Liver (tissue), 9 donors: Measurements from ENCODE around the gene ABCG5. TPM values are rescaled to one million over a fixed set of nuclear protein-coding genes. Genes with fewer than 3 reads are reported as not detected.

Experiments
- DNase-seq: peaks from one replicate; pipeline ENCODE4 v3.0.0-alpha.2; 2017; ENCODE audit warnings: low spot score
- H3K27ac ChIP-seq, 2 donors: one replicate each; pipeline ENCODE4 v1.7.0; 2013; ENCODE audit warnings: inconsistent platforms in 2 of 2, low read length in 2 of 2, control low read depth in 1 of 2, low read depth in 1 of 2, mild to moderate bottlenecking in 1 of 2
- H3K27me3 ChIP-seq, 4 donors: one replicate each; pipeline versions ENCODE4 v1.6.1 to v1.7.0; 2013; ENCODE audit warnings: low read length in 3 of 4, inconsistent platforms in 1 of 4, mild to moderate bottlenecking in 1 of 4, moderate library complexity in 1 of 4; ENCODE audit not compliant: control insufficient read depth in 4 of 4, insufficient read depth in 4 of 4
- H3K36me3 ChIP-seq, 4 donors: one replicate each; pipeline versions ENCODE4 v1.6.1 to v1.7.0; 2013; ENCODE audit warnings: low read length in 3 of 4, mild to moderate bottlenecking in 3 of 4, low read depth in 1 of 4, moderate library complexity in 1 of 4; ENCODE audit not compliant: control insufficient read depth in 4 of 4, insufficient read depth in 3 of 4
- H3K4me1 ChIP-seq, 4 donors: one replicate each; pipeline versions ENCODE4 v1.6.1 to v1.7.0; 2013; ENCODE audit warnings: low read length in 3 of 4, mild to moderate bottlenecking in 3 of 4, moderate library complexity in 1 of 4; ENCODE audit not compliant: control insufficient read depth in 4 of 4, insufficient read depth in 4 of 4
- H3K4me3 ChIP-seq, 3 donors: one replicate each; pipeline versions ENCODE4 v1.6.1 to v1.7.0; 2013; ENCODE audit warnings: low read length in 3 of 3, control low read depth in 1 of 3, low read depth in 1 of 3, mild to moderate bottlenecking in 1 of 3
- H3K9ac ChIP-seq, 2 donors: one replicate each; pipeline ENCODE4 v1.7.0; 2013; ENCODE audit warnings: low read length in 2 of 2, mild to moderate bottlenecking in 2 of 2, moderate library complexity in 2 of 2, control low read depth in 1 of 2, low read depth in 1 of 2
- H3K9me3 ChIP-seq, 4 donors: one replicate each; pipeline versions ENCODE4 v1.6.1 to v1.7.0; 2013; ENCODE audit warnings: low read length in 3 of 4; ENCODE audit not compliant: control insufficient read depth in 4 of 4
- ATF3 ChIP-seq: IDR thresholded peaks from 2 replicates; pipeline ENCODE4 v1.6.1; 2016; ENCODE audit warnings: antibody characterized with exemption
- CTCF ChIP-seq: fragments of 150-350 bp; IDR thresholded peaks from 2 replicates; pipeline ENCODE4 v1.5.1; 2017; ENCODE audit warnings: improper control_type of control experiment, low read depth, low read length; ENCODE audit not compliant: missing input control
- EGR1 ChIP-seq, 2 donors: IDR thresholded peaks; 2 replicates each; pipeline ENCODE4 v1.6.1; 2016 to 2018; ENCODE audit warnings: antibody characterized with exemption in 2 of 2, low read depth in 2 of 2
- FOXA1 ChIP-seq: IDR thresholded peaks from 2 replicates; pipeline ENCODE4 v1.6.1; 2016; ENCODE audit warnings: antibody characterized with exemption
- FOXA2 ChIP-seq: IDR thresholded peaks from 2 replicates; pipeline ENCODE4 v1.6.1; 2016; ENCODE audit warnings: antibody characterized with exemption
- GABPA ChIP-seq, 2 donors: IDR thresholded peaks in 1 of 2; conservative IDR thresholded peaks in 1 of 2; 2 replicates each; pipeline ENCODE4 v1.6.1; 2016; ENCODE audit warnings: antibody characterized with exemption in 2 of 2, mild to moderate bottlenecking in 1 of 2, moderate library complexity in 1 of 2
- HNF4A ChIP-seq, 2 donors: conservative IDR thresholded peaks; 2 replicates each; pipeline ENCODE4 v1.6.1; 2016; ENCODE audit warnings: antibody characterized with exemption in 2 of 2, mild to moderate bottlenecking in 2 of 2
- HNF4G ChIP-seq: IDR thresholded peaks from 2 replicates; pipeline ENCODE4 v1.6.1; 2016; ENCODE audit warnings: antibody characterized with exemption
- JUND ChIP-seq, 2 donors: IDR thresholded peaks; 2 replicates each; pipeline ENCODE4 v1.6.1; 2016; ENCODE audit warnings: antibody characterized with exemption in 2 of 2
- NR2F2 ChIP-seq: IDR thresholded peaks from 2 replicates; pipeline ENCODE4 v1.6.1; 2016; ENCODE audit warnings: antibody characterized with exemption
- RAD21 ChIP-seq, 2 donors: IDR thresholded peaks; 2 replicates each; pipeline ENCODE4 v1.6.1; 2016; ENCODE audit warnings: antibody characterized with exemption in 2 of 2, mild to moderate bottlenecking in 2 of 2
- RXRA ChIP-seq, 2 donors: IDR thresholded peaks; 2 replicates each; pipeline ENCODE4 v1.6.1; 2017 to 2018; ENCODE audit warnings: antibody characterized with exemption in 2 of 2, mild to moderate bottlenecking in 1 of 2
- SP1 ChIP-seq: IDR thresholded peaks from 2 replicates; pipeline ENCODE4 v1.6.1; 2018; ENCODE audit warnings: antibody characterized with exemption, mild to moderate bottlenecking
- TAF1 ChIP-seq: conservative IDR thresholded peaks from 2 replicates; pipeline ENCODE4 v1.6.1; 2016; ENCODE audit warnings: antibody characterized with exemption, mild to moderate bottlenecking
- YY1 ChIP-seq: IDR thresholded peaks from 2 replicates; pipeline ENCODE4 v1.6.1; 2016; ENCODE audit warnings: antibody characterized with exemption, mild to moderate bottlenecking
- WGBS: extraction: QIAGEN DNeasy Blood & Tissue Kit; methylation state at CpG from one replicate; pipeline ENCODE4 v1.1.7; 2013; 5-methylcytosine and 5-hydroxymethylcytosine counted together
- polyA plus RNA-seq, 2 donors: library from polyadenylated mRNA; stranded (reverse) in 1 of 2; unstranded in 1 of 2; fragments of 200-250 nt in 1 of 2; fragments of >200 nt in 1 of 2; fragmentation: Nextera tagmentation in 1 of 2; extraction: Ambion mirVana in 1 of 2; gene quantifications; one replicate each; pipeline versions ENCODE4 v1.2.1 to v1.2.3, GENCODE V29; 2013 to 2015
- total RNA-seq, 2 donors: library from RNA; depleted of rRNA; stranded (reverse); fragments of >200 nt; gene quantifications; one replicate each; pipeline ENCODE4 v1.2.3, GENCODE V29; 2014
- TF ChIP-seq, protein P1 (sequence below): IDR thresholded peaks from 2 replicates; pipeline ENCODE4 v1.6.1; 2016; ENCODE audit warnings: antibody characterized with exemption, mild to moderate bottlenecking
- TF ChIP-seq, protein P2 (sequence below): IDR thresholded peaks from 2 replicates; pipeline ENCODE4 v1.6.1; 2016; ENCODE audit warnings: antibody characterized with exemption
- TF ChIP-seq, protein P3 (sequence below): IDR thresholded peaks from 2 replicates; pipeline ENCODE4 v1.6.1; 2016; ENCODE audit warnings: antibody characterized with exemption
- donor health status: healthy.
- donor health status: healthy.
- donor health status: healthy.
- donor health status: healthy.
- donor health status: healthy.

Gene ABCG5
- total and polyA plus RNA-seq, 4 donors = 15.4 to 63.8 (median 38.5) TPM

GRCh38 chr2:43874776-43875451 lies 36.3 kb upstream of the ABCG5 start (continued):
- TF ChIP-seq, protein P1, sequence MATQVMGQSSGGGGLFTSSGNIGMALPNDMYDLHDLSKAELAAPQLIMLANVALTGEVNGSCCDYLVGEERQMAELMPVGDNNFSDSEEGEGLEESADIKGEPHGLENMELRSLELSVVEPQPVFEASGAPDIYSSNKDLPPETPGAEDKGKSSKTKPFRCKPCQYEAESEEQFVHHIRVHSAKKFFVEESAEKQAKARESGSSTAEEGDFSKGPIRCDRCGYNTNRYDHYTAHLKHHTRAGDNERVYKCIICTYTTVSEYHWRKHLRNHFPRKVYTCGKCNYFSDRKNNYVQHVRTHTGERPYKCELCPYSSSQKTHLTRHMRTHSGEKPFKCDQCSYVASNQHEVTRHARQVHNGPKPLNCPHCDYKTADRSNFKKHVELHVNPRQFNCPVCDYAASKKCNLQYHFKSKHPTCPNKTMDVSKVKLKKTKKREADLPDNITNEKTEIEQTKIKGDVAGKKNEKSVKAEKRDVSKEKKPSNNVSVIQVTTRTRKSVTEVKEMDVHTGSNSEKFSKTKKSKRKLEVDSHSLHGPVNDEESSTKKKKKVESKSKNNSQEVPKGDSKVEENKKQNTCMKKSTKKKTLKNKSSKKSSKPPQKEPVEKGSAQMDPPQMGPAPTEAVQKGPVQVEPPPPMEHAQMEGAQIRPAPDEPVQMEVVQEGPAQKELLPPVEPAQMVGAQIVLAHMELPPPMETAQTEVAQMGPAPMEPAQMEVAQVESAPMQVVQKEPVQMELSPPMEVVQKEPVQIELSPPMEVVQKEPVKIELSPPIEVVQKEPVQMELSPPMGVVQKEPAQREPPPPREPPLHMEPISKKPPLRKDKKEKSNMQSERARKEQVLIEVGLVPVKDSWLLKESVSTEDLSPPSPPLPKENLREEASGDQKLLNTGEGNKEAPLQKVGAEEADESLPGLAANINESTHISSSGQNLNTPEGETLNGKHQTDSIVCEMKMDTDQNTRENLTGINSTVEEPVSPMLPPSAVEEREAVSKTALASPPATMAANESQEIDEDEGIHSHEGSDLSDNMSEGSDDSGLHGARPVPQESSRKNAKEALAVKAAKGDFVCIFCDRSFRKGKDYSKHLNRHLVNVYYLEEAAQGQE = no peak
- TF ChIP-seq FOXA2 = no peak
- no peak for TF ChIP-seq RXRA (IDR thresholded peaks at IDR 0.05)
- no peak for TF ChIP-seq HNF4G

GRCh38 chr2:43872151-43872550 lies 33.5 kb upstream of the ABCG5 start:
- no peak for DNase-seq
- Histone ChIP-seq H3K4me1 (no peaks in the 10 kb centered on the region), H3K4me3 (no peak overlapping the region), H3K27ac (no peak overlapping the region), H3K27me3 (no peaks in the 10 kb centered on the region), H3K36me3 (peaks cover 7 to 37% (median 29%) of the 10 kb centered on the region in 4 donors), H3K9ac (no peak overlapping the region), H3K9me3 (no peaks in the 10 kb centered on the region)
- 87% methylated on average over 12 of the region's 12 CpGs for WGBS
- TF ChIP-seq, protein P2, sequence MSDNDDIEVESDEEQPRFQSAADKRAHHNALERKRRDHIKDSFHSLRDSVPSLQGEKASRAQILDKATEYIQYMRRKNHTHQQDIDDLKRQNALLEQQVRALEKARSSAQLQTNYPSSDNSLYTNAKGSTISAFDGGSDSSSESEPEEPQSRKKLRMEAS = no peak
- TF ChIP-seq NR2F2 = no peak

GRCh38 chr2:43855292-43855691 lies 16.7 kb upstream of the ABCG5 start:
- H3K27me3 ChIP-seq = no peaks in the 10 kb centered on the region
- 88% methylated on average over 2 of the region's 2 CpGs for WGBS

More at GRCh38 chr2:43855292-43855691, 16.7 kb upstream of the ABCG5 start:
- TF ChIP-seq ATF3 (no peak), HNF4G (no peak), NR2F2 (no peak), FOXA2 (no peak), RAD21 (IDR thresholded peaks at IDR 0.05) (no peak), HNF4A (conservative IDR thresholded peaks at IDR 0.05) (no peak), FOXA1 (no peak), JUND (IDR thresholded peaks at IDR 0.05) (no peak), TAF1 (no peak), CTCF (no peak), RXRA (IDR thresholded peaks at IDR 0.05) (no peak), SP1 (no peak), YY1 (no peak), EGR1 (IDR thresholded peaks at IDR 0.05; ENCODE audit: low read depth in 2 of 2) (no peak), GABPA (IDR thresholded peaks at IDR 0.05 in 1 of 2, conservative IDR thresholded peaks at IDR 0.05 in 1 of 2) (no peak)
- TF ChIP-seq, protein P1 = no peak
- TF ChIP-seq, protein P3, sequence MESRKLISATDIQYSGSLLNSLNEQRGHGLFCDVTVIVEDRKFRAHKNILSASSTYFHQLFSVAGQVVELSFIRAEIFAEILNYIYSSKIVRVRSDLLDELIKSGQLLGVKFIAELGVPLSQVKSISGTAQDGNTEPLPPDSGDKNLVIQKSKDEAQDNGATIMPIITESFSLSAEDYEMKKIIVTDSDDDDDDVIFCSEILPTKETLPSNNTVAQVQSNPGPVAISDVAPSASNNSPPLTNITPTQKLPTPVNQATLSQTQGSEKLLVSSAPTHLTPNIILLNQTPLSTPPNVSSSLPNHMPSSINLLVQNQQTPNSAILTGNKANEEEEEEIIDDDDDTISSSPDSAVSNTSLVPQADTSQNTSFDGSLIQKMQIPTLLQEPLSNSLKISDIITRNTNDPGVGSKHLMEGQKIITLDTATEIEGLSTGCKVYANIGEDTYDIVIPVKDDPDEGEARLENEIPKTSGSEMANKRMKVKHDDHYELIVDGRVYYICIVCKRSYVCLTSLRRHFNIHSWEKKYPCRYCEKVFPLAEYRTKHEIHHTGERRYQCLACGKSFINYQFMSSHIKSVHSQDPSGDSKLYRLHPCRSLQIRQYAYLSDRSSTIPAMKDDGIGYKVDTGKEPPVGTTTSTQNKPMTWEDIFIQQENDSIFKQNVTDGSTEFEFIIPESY = no peak
- TF ChIP-seq, protein P2 = no peak
- H3K4me1 ChIP-seq = peaks cover 0 to 29% (median 9%) of the 10 kb centered on the region in 4 donors
- no peak for DNase-seq
- H3K27ac ChIP-seq = no peak overlapping the region
- no peaks in the 10 kb centered on the region for H3K9me3 ChIP-seq
- H3K4me3 ChIP-seq = no peak overlapping the region
- H3K9ac ChIP-seq = no peak overlapping the region
- H3K36me3 ChIP-seq = peaks cover 9 to 48% (median 29%) of the 10 kb centered on the region in 4 donors
